K562 (cell line): ENCODE results near the gene VWA7. TPM values are rescaled to one million over a fixed set of nuclear protein-coding genes. Genes with fewer than 3 reads are reported as not detected.

Source experiments
- ARHGAP35 ChIP-seq: fragments of 450-650 bp; IDR thresholded peaks from 2 replicates; pipeline ENCODE4 v1.6.1; 2018; ENCODE audit not compliant: partially characterized antibody
- BRD4 ChIP-seq: fragments of 200-600 bp; sonication (generic); IDR thresholded peaks from 2 replicates; pipeline ENCODE4 v1.6.1; 2017; ENCODE audit warnings: inconsistent platforms
- CHD4 ChIP-seq: fragments of 200-600 bp; sonication (generic); IDR thresholded peaks from 3 replicates; pipeline ENCODE4 v1.6.1; 2012; ENCODE audit warnings: low read depth, mild to moderate bottlenecking, mixed read lengths, low read length, inconsistent platforms; ENCODE audit not compliant: insufficient read depth, insufficient replicate concordance, poor library complexity, severe bottlenecking
- DNMT1 ChIP-seq: fragments of 450-650 bp; IDR thresholded peaks from 2 replicates; pipeline ENCODE4 v1.6.1; 2016; ENCODE audit warnings: antibody characterized with exemption, mild to moderate bottlenecking
- ILK ChIP-seq: fragments of 450-650 bp; IDR thresholded peaks from 2 replicates; pipeline ENCODE4 v1.6.1; 2016; ENCODE audit warnings: missing genetic modification characterization, low read depth, mild to moderate bottlenecking, missing compliant biosample characterization, moderate library complexity, borderline replicate concordance
- KLF1 ChIP-seq: fragments of 450-650 bp; IDR thresholded peaks from 2 replicates; pipeline ENCODE4 v1.6.1; 2016; ENCODE audit warnings: missing genetic modification characterization, missing compliant biosample characterization
- TAF1 ChIP-seq: IDR thresholded peaks from 2 replicates; pipeline ENCODE4 v1.6.1; 2011; ENCODE audit warnings: mild to moderate bottlenecking, low read length, moderate library complexity; ENCODE audit not compliant: insufficient read depth, control insufficient read depth, severe bottlenecking; ENCODE audit errors: extremely low read depth
- TCFL5 ChIP-seq: fragments of 250-450 bp; sonication (Bioruptor Pico); conservative IDR thresholded peaks from 2 replicates; pipeline ENCODE4 v1.6.1; 2021; ENCODE audit warnings: mild to moderate bottlenecking, moderate library complexity, matching md5 sums
- ZNF282 ChIP-seq: sonication (generic); formaldehyde crosslinking; IDR thresholded peaks from 2 replicates; pipeline ENCODE4 v1.8.1; 2023; ENCODE audit warnings: missing genetic modification reagents
- ZNF41 ChIP-seq: fragments of 250-450 bp; sonication (Bioruptor Pico); conservative IDR thresholded peaks from 2 replicates; pipeline ENCODE4 v1.4.0; 2020; ENCODE audit warnings: mild to moderate bottlenecking
- ZNF668 ChIP-seq: fragments of 250-450 bp; sonication (Bioruptor Pico); IDR thresholded peaks from 2 replicates; pipeline ENCODE4 v1.8.0; 2022; ENCODE audit warnings: mild to moderate bottlenecking, inconsistent platforms
- ZNF764 ChIP-seq: fragments of 250-450 bp; sonication (Bioruptor Pico); IDR thresholded peaks from 2 replicates; pipeline ENCODE4 v1.4.0; 2020; ENCODE audit warnings: low read depth, mild to moderate bottlenecking, moderate library complexity
- polyA plus RNA-seq, 8 experiments: library from polyadenylated mRNA; depleted of rRNA in 4 of 8; stranded (reverse) in 5 of 8; unstranded in 3 of 8; fragments of >200 nt; fragmentation: Nextera tagmentation in 2 of 8; fragmentation: Illumina TruSeq in 1 of 8; extraction: Ambion mirVana in 2 of 8; extraction: Trizol in 1 of 8; gene quantifications; 2 replicates each; pipeline versions ENCODE4 v1.2.1 to v1.2.3, GENCODE V29; 2011 to 2014; ENCODE audit warnings: inconsistent platforms in 1 of 8, missing spikeins in 1 of 8
- total RNA-seq, 7 experiments: library from RNA; depleted of rRNA in 6 of 7; stranded (reverse); fragments of >200 nt in 6 of 7; fragmentation: Illumina TruSeq in 2 of 7; extraction: Trizol in 2 of 7; gene quantifications; 2 replicates each; pipeline versions ENCODE4 v1.2.1 to v1.2.3, GENCODE V29; 2011 to 2021; ENCODE audit warnings: low replicate concordance in 1 of 7
- TF ChIP-seq, protein P1 (sequence below), 2 experiments: fragments of 450-650 bp; IDR thresholded peaks; 2 replicates each; pipeline ENCODE4 v1.6.1; 2016; ENCODE audit warnings: mild to moderate bottlenecking in 2 of 2, borderline replicate concordance in 1 of 2, low read depth in 1 of 2, moderate library complexity in 1 of 2
- TF ChIP-seq, protein P2 (sequence below): sonication (generic); formaldehyde crosslinking; IDR thresholded peaks from 2 replicates; pipeline ENCODE4 v1.8.1; 2023; ENCODE audit warnings: mild to moderate bottlenecking, missing genetic modification reagents
- TF ChIP-seq, protein P3 (sequence below): sonication (generic); formaldehyde crosslinking; IDR thresholded peaks from 2 replicates; pipeline ENCODE4 v1.9.0; 2022; ENCODE audit warnings: mild to moderate bottlenecking, missing genetic modification reagents
- TF ChIP-seq, protein P4 (sequence below): sonication (generic); formaldehyde crosslinking; IDR thresholded peaks from 2 replicates; pipeline ENCODE4 v1.8.0; 2023; ENCODE audit warnings: mild to moderate bottlenecking, missing genetic modification reagents

VWA7 gene
- total and polyA plus RNA-seq, 9 of the 15 experiments (the other 6 are each of a cell fraction or from before 2014, with no cell fraction given), result 0.18 to 2.9 (median 0.95) TPM

DNA sequence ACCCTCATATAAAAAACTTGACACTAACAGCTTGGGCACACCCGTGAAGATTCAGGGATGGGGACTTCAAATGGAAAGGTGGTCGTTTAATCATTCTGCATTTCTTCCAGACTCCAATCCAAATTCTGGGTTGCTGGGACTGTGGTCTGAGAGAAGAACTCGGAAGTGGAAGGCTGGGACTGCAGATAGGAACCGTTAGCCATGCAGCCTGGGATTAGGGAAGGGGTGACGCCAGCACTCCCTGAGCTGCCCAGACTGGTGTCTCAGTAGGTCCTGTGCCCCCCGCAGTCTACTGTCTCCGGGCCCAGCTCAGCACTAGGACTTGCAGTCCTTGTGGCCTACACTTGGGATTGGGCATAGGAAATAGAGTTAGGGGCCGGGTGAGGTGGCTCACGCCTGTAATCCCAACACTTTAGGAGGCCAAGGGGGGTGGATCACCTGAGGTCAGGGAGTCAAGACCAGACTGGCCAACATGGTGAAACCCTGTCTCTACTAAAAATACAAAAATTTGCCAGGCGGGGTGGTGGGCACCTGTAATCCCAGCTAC is 40.3 kb downstream of the VWA7 start (continued):
- TF ChIP-seq, protein P1, sequence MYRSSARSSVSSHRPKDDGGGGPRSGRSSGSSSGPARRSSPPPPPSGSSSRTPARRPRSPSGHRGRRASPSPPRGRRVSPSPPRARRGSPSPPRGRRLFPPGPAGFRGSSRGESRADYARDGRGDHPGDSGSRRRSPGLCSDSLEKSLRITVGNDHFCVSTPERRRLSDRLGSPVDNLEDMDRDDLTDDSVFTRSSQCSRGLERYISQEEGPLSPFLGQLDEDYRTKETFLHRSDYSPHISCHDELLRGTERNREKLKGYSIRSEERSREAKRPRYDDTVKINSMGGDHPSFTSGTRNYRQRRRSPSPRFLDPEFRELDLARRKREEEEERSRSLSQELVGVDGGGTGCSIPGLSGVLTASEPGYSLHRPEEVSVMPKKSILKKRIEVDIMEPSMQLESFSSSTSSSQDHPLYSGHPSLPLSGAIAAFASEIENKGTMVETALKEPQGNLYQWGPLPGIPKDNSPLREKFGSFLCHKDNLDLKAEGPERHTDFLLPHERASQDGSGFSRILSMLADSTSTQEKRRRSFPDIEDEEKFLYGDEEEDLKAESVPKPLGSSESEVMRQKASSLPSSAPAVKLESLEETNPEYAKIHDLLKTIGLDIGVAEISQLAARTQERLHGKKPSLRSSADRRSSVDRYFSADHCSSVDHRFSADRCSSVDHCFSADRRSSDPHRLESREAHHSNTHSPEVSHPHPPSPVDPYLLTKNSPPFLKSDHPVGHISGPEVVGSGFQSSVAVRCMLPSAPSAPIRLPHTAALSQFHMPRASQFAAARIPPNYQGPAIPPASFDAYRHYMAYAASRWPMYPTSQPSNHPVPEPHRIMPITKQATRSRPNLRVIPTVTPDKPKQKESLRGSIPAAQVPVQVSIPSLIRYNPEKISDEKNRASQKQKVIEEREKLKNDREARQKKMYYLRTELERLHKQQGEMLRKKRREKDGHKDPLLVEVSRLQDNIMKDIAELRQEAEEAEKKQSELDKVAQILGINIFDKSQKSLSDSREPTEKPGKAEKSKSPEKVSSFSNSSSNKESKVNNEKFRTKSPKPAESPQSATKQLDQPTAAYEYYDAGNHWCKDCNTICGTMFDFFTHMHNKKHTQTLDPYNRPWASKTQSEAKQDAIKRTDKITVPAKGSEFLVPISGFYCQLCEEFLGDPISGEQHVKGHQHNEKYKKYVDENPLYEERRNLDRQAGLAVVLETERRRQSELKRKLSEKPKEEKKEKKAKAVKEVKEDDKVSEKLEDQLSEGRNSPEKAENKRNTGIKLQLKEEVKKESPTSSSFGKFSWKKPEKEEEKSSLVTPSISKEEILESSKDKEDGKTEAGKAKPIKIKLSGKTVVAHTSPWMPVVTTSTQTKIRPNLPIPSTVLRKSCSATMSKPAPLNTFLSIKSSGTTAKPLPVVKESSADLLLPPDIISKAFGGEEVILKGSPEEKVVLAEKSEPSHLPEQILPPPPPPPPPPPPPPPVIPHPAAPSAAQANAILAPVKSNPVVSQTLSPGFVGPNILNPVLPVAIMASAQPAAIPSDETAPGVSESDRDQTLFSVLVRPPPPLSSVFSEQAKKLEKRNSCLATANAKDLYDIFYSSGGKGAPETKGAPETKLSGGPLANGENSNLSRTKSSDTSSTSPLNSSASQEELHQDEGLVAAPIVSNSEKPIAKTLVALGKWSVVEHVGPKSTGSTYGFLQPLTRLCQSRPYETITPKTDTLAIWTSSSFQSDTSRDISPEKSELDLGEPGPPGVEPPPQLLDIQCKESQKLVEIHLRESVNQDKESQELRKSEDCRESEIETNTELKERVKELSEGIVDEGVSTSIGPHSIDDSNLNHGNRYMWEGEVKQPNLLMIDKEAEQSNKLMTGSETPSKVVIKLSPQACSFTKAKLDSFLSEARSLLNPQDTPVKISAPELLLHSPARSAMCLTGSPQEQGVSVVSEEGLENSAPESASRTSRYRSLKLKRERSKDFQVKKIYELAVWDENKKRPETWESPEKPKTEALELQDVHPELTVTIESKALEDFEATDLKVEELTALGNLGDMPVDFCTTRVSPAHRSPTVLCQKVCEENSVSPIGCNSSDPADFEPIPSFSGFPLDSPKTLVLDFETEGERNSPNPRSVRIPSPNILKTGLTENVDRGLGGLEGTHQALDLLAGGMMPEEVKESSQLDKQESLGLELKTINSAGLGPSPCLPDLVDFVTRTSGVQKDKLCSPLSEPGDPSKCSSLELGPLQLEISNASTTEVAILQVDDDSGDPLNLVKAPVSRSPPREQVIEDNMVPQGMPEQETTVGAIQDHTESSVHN (IDR thresholded peaks at IDR 0.05; ENCODE audit: borderline replicate concordance in 1 of 2, low read depth in 1 of 2), result no peak
- no peak for TF ChIP-seq DNMT1
- TF ChIP-seq, protein P2, sequence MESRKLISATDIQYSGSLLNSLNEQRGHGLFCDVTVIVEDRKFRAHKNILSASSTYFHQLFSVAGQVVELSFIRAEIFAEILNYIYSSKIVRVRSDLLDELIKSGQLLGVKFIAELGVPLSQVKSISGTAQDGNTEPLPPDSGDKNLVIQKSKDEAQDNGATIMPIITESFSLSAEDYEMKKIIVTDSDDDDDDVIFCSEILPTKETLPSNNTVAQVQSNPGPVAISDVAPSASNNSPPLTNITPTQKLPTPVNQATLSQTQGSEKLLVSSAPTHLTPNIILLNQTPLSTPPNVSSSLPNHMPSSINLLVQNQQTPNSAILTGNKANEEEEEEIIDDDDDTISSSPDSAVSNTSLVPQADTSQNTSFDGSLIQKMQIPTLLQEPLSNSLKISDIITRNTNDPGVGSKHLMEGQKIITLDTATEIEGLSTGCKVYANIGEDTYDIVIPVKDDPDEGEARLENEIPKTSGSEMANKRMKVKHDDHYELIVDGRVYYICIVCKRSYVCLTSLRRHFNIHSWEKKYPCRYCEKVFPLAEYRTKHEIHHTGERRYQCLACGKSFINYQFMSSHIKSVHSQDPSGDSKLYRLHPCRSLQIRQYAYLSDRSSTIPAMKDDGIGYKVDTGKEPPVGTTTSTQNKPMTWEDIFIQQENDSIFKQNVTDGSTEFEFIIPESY, result no peak
- TF ChIP-seq TCFL5 (CRISPR knock-in tag), result no peak
- TF ChIP-seq TAF1, result no peak
- TF ChIP-seq ARHGAP35, result no peak
- TF ChIP-seq, protein P3, sequence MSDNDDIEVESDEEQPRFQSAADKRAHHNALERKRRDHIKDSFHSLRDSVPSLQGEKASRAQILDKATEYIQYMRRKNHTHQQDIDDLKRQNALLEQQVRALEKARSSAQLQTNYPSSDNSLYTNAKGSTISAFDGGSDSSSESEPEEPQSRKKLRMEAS (CRISPR knock-in tag), result peak; percentile 52
- TF ChIP-seq ZNF764 (CRISPR knock-in tag), result 0 out of 2 replicates have a peak, but pooled peaks have one; percentile 4
- no peak for TF ChIP-seq BRD4
- TF ChIP-seq ZNF282 (CRISPR knock-in tag), result no peak
- TF ChIP-seq ILK (tag), result peak; percentile 68; the same call in 1 of the 2 replicates
- TF ChIP-seq KLF1 (tag), result no peak
- TF ChIP-seq, protein P4, sequence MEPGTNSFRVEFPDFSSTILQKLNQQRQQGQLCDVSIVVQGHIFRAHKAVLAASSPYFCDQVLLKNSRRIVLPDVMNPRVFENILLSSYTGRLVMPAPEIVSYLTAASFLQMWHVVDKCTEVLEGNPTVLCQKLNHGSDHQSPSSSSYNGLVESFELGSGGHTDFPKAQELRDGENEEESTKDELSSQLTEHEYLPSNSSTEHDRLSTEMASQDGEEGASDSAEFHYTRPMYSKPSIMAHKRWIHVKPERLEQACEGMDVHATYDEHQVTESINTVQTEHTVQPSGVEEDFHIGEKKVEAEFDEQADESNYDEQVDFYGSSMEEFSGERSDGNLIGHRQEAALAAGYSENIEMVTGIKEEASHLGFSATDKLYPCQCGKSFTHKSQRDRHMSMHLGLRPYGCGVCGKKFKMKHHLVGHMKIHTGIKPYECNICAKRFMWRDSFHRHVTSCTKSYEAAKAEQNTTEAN, result 0 out of 2 replicates have a peak, but pooled peaks have one; percentile 40
- TF ChIP-seq ZNF668 (CRISPR knock-in tag), result no peak
- no peak for TF ChIP-seq ZNF41 (CRISPR knock-in tag)
- TF ChIP-seq CHD4, result peak; percentile 90
